HG02642 (cell line): ENCODE data around the gene SRF.
"Not testable (repeated sequence)": the region's sequence is repeated elsewhere in the genome, so short reads cannot be mapped to it uniquely, and the experiment has no call there.

Experiments
- ATAC-seq: cut with Tn5 transposase; IDR thresholded peaks from one replicate; pipeline ENCODE4 v1.9.1; 2021; ENCODE audit warnings: mild to moderate bottlenecking; ENCODE audit not compliant: unreplicated experiment, poor library complexity

SRF gene

DNA sequence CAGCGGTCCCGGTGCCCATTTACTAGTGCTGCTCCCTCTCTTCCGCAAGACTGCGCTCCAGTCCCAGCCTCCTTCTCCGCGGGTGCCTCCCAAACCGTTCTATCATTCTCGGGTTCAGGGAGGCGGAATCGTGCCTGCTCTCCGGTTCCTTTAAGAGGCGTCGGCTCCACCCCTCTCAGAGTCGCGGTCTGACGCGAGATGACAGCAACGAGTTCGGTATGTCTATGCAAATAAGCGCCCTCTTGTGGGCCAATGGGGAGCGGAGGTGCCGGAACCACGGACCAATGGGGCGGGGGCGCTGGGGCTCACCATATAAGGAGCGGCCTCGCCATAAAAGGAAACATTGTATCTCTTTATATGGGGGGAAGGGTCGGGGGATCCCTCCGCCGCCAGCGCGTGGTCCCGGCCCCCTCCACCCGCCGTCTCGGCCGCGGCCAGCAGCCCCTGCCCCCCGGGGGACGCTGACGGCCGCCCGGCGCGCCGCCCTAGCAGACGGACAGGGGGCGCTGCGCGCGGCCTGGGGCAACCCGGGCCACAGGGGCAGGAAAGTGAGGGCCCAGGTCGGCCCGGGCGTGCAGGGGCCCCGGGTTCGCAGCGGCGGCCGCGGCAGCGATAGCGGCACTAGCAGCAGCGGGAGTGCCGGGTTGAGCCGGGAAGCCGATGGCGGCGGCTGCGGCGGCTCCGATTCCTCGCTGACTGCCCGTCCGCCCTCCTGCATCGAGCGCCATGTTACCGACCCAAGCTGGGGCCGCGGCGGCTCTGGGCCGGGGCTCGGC lies at the start of gene SRF:
Gene SRF (plus strand): TSS at position 339 of the 776 bp plus-strand sequence. CDS start 388 bp downstream, at position 727.
- ATAC-seq, result peak; percentile 66

DNA sequence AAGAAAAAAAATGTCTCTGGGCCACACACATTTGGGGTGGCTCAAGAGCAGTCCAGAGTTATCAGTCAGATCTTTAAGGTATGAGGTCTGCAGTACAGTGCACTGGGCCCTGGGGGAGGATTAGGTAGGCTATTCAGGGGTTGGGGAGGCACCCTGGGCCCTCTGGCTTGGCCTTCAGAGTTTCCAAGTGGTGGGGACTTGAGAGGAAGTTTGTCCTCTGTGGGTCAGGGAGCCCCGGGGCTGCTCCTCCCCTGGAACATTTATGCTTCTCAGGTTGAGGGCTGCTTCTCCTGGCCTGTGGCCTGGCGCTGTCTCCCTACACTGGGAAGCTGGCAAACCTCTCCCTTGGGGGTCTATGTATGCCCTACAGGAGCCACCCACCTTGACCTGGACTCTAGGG lies 48.9 kb upstream of the SRF start:
- ATAC-seq, result no peak

DNA sequence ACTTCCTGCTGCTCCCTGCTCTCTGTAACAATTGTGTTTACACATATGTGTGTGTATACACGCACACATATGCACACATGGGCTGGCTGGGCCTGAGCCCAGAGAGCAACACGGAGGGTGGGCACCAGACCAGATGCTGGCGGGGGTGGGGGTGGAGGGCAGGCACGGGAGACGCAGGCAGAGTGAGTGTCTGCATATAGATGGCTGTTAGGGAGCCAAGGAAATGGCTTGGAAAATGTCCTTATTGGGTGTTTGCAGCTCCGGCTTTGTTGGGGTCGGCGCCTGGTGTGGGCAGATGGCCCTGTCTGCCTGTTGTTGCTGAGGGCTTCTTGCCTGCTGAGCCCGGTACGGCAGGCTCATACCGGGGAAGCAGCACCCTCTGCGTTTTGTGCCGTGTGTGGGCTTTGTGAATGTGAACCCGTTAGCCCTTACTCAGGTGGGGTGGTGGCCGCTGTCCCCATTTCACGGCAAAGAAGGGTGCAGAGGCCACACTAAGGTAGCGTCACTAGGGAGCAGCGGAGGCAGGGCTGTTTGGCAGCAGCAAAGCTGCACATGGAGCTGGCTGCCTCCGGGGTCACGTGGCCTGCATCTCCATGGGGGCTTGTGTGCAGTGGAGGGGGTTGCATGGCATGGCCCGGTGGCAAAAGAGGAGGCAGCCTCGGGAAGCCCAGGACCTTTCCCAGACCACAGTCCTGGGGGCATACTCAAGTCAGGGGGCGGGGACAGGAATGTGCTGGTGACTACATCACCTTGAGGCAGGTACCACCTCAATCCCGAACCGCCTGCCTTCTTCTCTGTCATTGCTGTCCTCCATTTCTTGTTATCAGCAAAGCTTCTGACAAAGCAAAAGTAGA lies 47.4 kb upstream of the SRF start:
- ATAC-seq, result no peak

DNA sequence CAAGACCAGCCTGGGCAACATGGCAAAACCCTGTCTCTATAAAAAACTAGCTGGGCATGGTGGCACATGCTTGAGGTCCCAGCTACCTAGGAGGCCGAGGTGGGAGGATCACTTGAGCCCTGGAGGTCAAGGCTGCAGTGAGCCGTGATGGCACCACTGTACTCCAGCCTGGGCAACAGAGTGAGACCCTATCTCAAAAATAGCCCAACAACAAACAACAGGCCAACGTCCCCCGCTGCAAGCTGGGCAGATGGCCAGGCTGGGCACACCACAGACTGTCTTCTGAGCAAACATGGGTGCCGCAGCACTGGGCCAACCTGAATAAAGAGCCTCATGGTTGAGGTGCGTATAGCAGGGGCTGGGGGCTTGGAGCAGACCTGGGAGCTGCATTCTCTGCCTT lies 46.6 kb upstream of the SRF start:
- no peak for ATAC-seq

DNA sequence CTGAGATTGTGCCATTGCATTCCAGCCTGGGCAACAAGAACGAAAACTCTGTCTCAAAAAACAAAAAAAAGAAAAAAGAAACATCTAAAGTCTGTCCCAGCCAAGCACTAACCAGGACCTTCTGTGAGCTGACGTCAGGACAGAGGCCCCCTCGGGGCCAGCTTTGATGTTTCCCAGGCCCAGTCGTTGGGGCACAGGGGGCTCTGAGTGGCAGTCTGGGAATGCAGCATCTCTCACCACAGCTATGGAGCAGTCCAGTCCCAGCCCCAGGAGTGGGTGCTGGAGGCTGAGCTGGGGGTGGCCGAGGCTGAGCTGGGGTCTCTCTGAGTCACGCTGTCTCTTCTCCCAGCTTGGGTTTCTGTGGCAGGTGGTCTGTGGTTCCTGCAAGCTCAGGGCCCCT lies 46.0 kb upstream of the SRF start:
- no peak for ATAC-seq

DNA sequence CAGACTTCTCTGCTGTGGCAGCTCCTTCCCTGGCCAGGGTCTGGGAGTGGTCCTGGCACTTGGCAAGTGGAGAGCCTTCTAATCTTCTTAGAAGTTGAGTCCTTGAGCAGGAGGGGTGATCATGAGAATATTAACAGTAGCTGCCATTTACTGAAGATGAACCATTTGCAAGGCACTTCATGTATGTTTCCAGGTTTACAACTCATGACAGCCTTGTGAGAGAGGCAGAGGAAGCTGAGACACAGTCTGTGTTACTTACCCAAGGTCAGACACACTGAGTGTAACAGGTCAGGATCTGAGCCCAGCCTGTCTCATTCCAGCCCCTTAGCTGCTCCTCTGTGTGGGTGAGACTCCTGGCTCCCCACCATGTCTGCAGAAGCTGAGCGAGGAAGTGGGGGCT lies 45.5 kb upstream of the SRF start:
- no peak for ATAC-seq

DNA sequence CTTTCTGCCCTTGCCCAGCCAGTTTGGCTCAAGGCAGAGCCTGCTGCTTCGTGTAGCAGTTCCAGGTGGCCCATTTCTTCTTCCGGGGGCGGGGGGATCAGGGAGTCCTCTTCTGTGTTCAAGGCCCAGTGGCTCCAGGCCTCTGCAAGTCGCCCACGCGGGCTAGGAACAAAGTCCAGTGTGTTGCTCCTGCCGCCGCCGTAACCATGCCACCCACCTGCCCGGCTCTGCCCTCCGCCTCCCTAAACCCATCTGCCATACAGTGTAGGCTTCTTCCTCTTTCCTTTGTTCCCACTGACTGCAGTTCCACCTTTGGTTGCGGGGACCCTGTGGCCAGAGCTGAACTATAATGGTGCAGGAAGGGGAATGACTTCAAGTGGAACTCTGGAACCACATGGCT lies 43.9 kb upstream of the SRF start:
- no peak for ATAC-seq

DNA sequence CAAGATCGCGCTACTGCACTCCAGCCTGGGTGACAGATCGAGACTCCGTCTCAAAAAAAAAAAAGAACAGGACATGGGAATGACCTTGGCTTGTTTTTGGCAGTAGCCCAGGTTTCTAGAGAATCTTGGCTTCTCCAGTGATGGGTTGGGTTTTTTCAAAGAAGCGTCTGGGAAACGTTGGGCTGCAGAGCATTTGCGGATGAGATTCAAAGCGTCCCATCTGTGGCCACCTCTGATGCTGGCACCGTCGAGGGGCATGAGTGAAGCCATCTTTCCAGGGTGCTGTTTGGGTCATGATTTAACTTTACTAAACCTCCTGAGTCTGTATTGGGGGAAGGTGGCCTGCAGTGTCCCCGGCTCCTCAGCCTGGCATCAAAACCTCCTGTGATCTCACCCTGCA lies 43.2 kb upstream of the SRF start:
- ATAC-seq, result no peak

DNA sequence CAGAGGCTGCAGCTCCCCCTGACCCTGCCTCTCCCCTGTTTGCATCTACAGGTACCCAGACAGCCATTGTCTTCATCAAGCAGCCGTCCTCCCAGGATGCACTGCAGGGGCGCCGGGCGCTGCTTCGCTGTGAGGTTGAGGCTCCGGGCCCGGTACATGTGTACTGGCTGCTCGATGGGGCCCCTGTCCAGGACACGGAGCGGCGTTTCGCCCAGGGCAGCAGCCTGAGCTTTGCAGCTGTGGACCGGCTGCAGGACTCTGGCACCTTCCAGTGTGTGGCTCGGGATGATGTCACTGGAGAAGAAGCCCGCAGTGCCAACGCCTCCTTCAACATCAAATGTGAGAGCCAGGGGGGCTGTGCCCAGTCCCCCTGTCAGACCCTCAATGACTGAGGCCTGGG lies 42.1 kb upstream of the SRF start:
- ATAC-seq, result no peak

DNA sequence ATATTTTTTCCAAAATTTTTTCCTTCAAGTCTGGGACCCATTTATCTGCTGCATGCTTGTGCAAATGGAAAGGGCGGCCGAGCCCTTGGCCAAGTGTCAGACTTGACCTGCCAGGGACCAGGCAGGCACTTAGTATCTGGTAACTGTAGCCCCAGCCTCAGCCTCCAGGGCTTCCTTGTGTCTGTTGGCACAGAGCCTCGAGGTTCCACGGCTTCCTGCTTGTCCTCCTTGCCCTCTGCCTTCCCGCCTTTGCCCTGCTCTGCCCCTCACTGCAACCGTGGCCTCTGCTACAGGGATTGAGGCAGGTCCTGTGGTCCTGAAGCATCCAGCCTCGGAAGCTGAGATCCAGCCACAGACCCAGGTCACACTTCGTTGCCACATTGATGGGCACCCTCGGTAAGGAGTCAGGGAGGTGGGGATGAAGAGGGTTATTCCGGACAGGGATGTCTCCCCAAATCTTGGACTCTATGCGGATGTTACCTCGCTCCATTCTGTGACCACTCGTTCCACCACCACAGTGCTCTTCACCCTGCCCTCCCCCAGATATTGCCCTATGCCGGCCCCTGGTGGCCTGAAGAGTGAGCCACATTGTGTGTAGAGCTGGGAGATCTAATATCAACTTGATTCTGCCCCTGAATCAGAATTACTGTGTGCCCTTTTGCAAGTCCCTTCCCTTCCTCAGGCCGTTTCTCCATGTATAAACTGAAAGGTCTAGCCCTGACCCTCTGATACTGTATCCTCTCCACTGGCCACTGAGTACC lies 41.5 kb upstream of the SRF start:
- no peak for ATAC-seq

DNA sequence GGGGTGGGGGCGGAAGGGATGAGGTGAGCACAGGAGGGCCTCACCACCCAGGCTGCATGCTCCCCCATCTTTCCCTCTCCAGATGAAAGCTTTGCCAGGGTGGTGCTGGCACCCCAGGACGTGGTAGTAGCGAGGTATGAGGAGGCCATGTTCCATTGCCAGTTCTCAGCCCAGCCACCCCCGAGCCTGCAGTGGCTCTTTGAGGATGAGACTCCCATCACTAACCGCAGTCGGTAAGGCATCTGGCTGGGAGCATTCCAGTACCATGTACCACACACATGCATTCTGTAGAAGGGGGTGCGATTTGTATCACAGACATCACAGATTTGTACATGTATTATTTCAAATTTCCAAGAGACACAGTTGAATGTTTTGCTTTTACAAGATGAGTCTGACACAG lies 40.6 kb upstream of the SRF start:
- no peak for ATAC-seq

DNA sequence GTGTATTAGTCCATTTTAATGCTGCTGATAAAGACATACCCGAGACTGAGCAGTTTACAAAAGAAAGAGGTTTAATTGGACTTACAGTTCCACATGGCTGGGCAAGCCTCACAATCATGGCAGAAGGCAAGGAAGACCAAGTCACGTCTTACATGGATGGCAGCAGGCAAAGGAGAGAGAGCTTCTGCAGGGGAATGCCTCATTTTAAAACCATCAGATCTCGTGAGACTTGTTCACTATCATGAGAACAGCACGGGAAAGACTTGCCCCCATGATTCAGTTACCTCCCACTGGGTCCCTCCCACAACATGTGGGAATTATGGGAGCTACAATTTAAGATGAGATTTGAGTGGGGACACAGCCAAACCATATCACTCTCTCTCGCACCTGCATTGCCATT lies 39.7 kb upstream of the SRF start:
- not testable (repeated sequence) for ATAC-seq

DNA sequence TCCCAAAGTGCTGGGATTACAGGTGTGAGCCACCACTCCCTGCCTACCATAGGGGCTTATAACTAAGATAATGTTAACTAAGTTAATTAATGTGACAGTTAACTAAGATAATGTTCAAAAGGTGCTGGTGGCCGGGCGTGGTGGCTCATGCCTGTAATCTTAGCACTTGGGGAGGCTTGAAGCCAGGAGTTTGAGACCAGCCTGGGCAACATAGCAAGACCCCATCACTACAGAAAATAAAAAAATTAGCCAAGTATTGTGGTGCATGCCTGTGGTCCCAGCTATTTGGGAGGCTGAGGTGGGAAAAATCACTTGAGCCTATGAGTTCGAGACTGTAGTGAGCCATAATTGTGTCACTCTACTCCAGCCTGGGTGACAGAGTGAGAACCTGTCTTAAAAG lies 32.8 kb upstream of the SRF start:
- no peak for ATAC-seq

DNA sequence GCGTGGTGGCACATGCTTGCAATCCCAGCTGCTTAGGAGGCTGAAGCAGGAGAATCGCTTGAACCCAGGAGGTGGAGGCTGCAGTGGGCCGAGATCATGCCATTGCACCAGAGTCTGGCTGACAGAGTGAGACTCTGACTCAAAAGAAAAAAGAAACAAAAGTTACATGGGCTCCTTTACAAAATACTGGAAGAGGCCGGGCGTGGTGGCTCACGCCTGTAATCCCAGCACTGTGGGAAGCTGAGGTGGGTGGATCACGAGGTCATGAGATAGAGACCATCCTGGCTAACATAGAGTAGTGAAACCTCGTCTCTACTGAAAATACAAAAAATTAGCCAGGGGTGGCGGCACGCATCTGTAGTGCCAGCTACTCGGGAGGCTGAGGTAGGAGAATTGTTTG lies 31.1 kb upstream of the SRF start:
- ATAC-seq, result not testable (repeated sequence)

DNA sequence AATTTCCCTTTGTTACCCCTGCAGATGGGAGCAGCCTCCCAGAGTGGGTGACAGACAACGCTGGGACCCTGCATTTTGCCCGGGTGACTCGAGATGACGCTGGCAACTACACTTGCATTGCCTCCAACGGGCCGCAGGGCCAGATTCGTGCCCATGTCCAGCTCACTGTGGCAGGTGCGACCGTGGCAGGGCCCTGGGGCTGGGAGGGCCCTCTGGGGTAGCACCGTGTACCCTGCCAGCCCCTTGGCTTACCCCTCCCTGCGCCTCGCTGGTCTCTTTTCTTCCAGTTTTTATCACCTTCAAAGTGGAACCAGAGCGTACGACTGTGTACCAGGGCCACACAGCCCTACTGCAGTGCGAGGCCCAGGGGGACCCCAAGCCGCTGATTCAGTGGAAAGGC lies 29.4 kb upstream of the SRF start:
- ATAC-seq, result no peak

DNA sequence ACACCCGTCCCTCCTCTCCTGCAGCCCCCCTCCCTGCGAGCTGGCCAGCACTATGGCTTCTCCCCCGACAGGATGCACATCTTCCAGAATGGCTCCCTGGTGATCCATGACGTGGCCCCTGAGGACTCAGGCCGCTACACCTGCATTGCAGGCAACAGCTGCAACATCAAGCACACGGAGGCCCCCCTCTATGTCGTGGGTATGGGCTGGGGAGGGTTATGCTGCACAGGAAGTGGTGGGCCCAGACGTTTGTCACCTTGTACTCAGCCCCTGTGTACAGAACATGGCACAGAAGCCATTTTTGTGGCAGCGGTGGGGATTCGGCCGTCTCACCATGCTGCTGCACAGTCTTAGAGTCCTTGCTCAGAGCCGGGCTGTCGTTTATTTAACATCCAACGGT lies 29.0 kb upstream of the SRF start:
- no peak for ATAC-seq

DNA sequence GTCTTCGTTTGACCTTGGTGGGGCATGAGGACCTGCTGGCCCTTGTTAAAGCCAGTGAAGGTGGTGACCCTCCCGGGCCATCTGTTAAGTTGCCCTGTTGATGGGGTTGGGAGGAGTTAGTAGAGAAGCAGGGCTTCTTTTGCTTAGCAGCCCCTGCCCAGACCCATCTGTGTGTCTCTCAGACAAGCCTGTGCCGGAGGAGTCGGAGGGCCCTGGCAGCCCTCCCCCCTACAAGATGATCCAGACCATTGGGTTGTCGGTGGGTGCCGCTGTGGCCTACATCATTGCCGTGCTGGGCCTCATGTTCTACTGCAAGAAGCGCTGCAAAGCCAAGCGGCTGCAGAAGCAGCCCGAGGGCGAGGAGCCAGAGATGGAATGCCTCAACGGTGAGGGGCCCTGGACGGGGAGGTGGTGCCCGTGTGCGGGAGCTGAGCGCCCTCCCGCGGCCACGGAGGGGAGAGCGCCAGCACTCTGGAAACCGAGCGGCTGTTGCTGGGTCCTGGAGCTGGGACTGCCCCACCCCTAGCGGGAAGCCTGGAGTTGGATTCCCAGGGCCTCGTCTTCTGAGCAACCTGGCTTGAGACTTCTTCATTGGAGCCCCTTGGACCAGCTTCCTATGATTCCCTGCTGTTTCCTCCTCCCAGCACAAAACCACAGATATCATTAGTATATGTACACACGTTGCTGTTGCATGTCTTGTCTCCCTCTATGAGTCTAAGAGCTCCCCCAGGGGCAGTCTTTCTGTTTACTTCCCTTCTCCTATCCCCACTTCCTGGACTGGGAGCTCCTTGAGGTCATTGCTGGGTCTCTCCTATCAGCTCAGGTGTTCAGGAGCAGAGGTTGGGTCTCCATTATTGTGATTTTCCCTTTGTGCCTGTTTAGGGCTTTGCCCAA lies 27.6 kb upstream of the SRF start:
- ATAC-seq, result no peak

DNA sequence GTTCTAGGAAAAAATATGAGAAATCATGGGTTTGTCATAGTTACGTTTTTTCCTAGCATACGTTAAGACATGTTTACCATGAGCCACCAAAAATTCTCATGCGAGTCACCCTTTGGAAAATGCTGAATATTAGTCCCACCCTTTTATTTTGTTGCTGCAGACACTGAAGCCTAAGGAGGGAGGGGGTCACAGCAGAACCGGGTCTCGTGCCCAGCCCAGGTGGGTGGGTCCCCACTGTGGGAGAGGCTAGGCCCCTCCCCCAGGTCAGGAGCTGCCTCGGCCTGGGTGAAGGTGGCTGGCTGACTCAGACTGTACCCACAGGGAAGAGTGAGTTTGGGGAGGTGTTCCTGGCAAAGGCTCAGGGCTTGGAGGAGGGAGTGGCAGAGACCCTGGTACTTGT lies 26.2 kb upstream of the SRF start:
- ATAC-seq, result no peak

DNA sequence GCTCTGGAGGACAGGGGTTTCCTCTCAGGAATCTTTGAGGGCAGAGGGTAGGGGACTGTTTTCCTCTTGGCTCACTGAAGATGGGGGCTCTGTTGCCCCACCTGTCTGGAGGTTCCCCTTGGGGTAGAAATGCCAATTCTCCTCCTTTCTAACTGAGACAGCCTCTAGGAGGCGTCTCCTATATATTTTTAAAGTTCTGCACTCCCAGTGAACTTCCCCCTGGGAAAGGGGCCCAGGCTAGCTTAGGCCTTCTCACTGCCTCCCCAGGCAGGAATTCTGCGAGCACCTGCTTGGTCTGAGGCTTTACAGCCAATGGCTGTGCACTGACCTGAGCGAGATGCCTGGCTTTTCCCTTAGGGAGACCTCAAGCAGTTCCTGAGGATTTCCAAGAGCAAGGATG lies 24.8 kb upstream of the SRF start:
- no peak for ATAC-seq
